Dermis blood vessel endothelial cell (primary cell): ENCODE results near the gene PSMB5. TPM values are rescaled to one million over a fixed set of nuclear protein-coding genes. Genes with fewer than 3 reads are reported as not detected.

Source experiments
- DNase-seq: peaks from one replicate; pipeline ENCODE4 v3.0.0; 2010
- total RNA-seq: library from RNA; depleted of rRNA; stranded (reverse); fragments of >200 nt; gene quantifications from 2 replicates; pipeline ENCODE4 v1.2.3, GENCODE V29; 2014

Gene PSMB5
- total RNA-seq, result 271 and 319 TPM in 2 replicates

- peak; percentile 98 for DNase-seq
These were observed at the start of gene PSMB5 for GRCh38 chr14:23034498-23035302. PSMB5 (minus strand) TSS chr14:23034900; CDS start chr14:23034881, 19 bp downstream.

GRCh38 chr14:23080474-23080873 lies 45.8 kb upstream of the PSMB5 start:
- no peak for DNase-seq

- no peak for DNase-seq
These were observed 45.0 kb upstream of the PSMB5 start for GRCh38 chr14:23079716-23080115.

GRCh38 chr14:23078692-23079116 lies 44.0 kb upstream of the PSMB5 start:
- DNase-seq, result peak; percentile 93

- DNase-seq, result no peak
These were observed 43.3 kb upstream of the PSMB5 start for GRCh38 chr14:23077962-23078361.

GRCh38 chr14:23076785-23077408 lies 42.2 kb upstream of the PSMB5 start:
- DNase-seq, result peak; percentile 70

- DNase-seq, result no peak
These were observed 40.2 kb upstream of the PSMB5 start for GRCh38 chr14:23074906-23075305.

GRCh38 chr14:23071921-23072539 lies 37.3 kb upstream of the PSMB5 start:
- DNase-seq, result no peak

- DNase-seq, result peak; percentile 93
These were observed 36.7 kb upstream of the PSMB5 start for GRCh38 chr14:23071244-23071920.

- DNase-seq, result no peak
These were observed 35.8 kb upstream of the PSMB5 start for GRCh38 chr14:23070262-23071129.

GRCh38 chr14:23069413-23069806 lies 34.7 kb upstream of the PSMB5 start:
- DNase-seq, result no peak

- peak; percentile 96 for DNase-seq
These were observed 34.2 kb upstream of the PSMB5 start for GRCh38 chr14:23068789-23069412.

GRCh38 chr14:23067847-23068788 lies 33.4 kb upstream of the PSMB5 start:
- no peak for DNase-seq

GRCh38 chr14:23066855-23067744 lies 32.4 kb upstream of the PSMB5 start:
- DNase-seq, result no peak

- no peak for DNase-seq
These were observed 31.7 kb upstream of the PSMB5 start for GRCh38 chr14:23066368-23066767.

- DNase-seq, result no peak
These were observed 28.9 kb upstream of the PSMB5 start for GRCh38 chr14:23063601-23064000.

- peak; percentile 97 for DNase-seq
These were observed 27.3 kb upstream of the PSMB5 start for GRCh38 chr14:23062002-23062401.

- DNase-seq, result no peak
These were observed 26.0 kb upstream of the PSMB5 start for GRCh38 chr14:23060536-23061260.
